Measurements from ENCODE around the gene DUSP21.
"Not testable (repeated sequence)": the region's sequence is repeated elsewhere in the genome, so short reads cannot be mapped to it uniquely, and the experiment has no call there.

The DUSP21 gene

GRCh38 chrX:44875185-44875489 lies 31.3 kb downstream of the DUSP21 start:
- Histone ChIP-seq H3K9me3 (ENCODE audit: control insufficient read depth in 2 of 2, low read length in 2 of 2) (no peaks in the 10 kb centered on the region), H3K36me3 (ENCODE audit: control insufficient read depth in 2 of 2, insufficient read depth in 2 of 2, low read length in 2 of 2) (no peaks in the 10 kb centered on the region), H3K27ac (ENCODE audit: low read depth in 2 of 2, low read length in 2 of 2) (peak overlapping the region in 1 of 2 donors; percentile 99), H3K4me1 (ENCODE audit: control insufficient read depth in 2 of 2, insufficient read depth in 2 of 2, low read length in 2 of 2) (peaks cover 6 to 7% of the 10 kb centered on the region in 2 donors), H3K27me3 (ENCODE audit: control insufficient read depth in 2 of 2, insufficient read depth in 2 of 2, low read length in 2 of 2) (no peaks in the 10 kb centered on the region), H3K4me3 (ENCODE audit: low read length in 2 of 2) (peak overlapping the region; percentile 83 to 87), H3K9ac (ENCODE audit: low read depth in 1 of 2, low read length in 2 of 2) (peak overlapping the region in 1 of 2 donors; percentile 87)

DNA sequence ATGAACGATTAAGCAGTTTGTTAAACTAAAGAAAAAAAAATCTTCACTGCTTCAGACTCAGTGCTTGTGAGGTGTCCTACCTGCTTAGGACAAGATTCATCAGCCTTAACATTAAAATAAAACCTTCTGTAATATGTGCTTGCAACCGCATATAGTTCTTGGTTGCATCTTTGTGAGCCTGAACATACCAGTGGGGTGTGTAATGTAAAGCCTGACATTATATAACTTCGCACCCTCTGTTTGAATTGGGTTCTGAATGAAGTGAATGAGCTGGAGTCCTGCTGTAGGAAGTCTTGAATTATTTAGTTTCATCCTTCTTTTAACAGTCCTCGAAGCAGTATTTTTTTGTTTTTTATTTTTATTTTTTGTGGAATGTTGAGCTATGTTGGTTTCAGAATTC lies 32.3 kb downstream of the DUSP21 start:
- Histone ChIP-seq H3K27ac (ENCODE audit: low read depth in 2 of 2, low read length in 2 of 2) (no peak overlapping the region), H3K4me1 (ENCODE audit: control insufficient read depth in 2 of 2, insufficient read depth in 2 of 2, low read length in 2 of 2) (peaks cover 5 to 6% of the 10 kb centered on the region in 2 donors), H3K4me3 (ENCODE audit: low read length in 2 of 2) (peak overlapping the region in 1 of 2 donors; percentile 87), H3K9ac (ENCODE audit: low read depth in 1 of 2, low read length in 2 of 2) (peak overlapping the region in 1 of 2 donors; percentile 18), H3K36me3 (ENCODE audit: control insufficient read depth in 2 of 2, insufficient read depth in 2 of 2, low read length in 2 of 2) (no peaks in the 10 kb centered on the region), H3K27me3 (ENCODE audit: control insufficient read depth in 2 of 2, insufficient read depth in 2 of 2, low read length in 2 of 2) (no peaks in the 10 kb centered on the region), H3K9me3 (ENCODE audit: control insufficient read depth in 2 of 2, low read length in 2 of 2) (no peaks in the 10 kb centered on the region)

DNA sequence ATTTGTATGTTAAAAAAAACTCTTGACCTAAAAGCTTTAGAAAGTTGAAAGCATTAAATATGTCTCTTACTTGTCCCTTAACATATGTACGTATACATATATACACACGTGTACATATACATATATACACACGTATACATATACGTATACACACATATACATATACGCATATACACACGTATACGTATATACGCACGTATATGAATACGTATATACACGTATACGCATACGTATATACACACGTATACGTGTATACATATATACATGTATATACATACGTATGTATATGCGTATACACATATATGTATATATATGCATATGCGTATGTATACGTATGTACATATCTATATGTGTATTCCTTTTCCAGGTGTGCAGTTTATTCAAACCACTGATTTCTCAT lies 32.9 kb downstream of the DUSP21 start:
- no peaks in the 10 kb centered on the region for H3K27me3 ChIP-seq (ENCODE audit: control insufficient read depth in 2 of 2, insufficient read depth in 2 of 2, low read length in 2 of 2)
- H3K4me1 ChIP-seq (ENCODE audit: control insufficient read depth in 2 of 2, insufficient read depth in 2 of 2, low read length in 2 of 2), result peaks cover 4 to 6% of the 10 kb centered on the region in 2 donors
- H3K9ac ChIP-seq (ENCODE audit: low read depth in 1 of 2, low read length in 2 of 2), result no peak overlapping the region
- no peaks in the 10 kb centered on the region for H3K36me3 ChIP-seq (ENCODE audit: control insufficient read depth in 2 of 2, insufficient read depth in 2 of 2, low read length in 2 of 2)
- peak overlapping the region in 1 of 2 donors; percentile 7 for H3K4me3 ChIP-seq (ENCODE audit: low read length in 2 of 2)
- H3K27ac ChIP-seq (ENCODE audit: low read depth in 2 of 2, low read length in 2 of 2), result no peak overlapping the region
- no peaks in the 10 kb centered on the region for H3K9me3 ChIP-seq (ENCODE audit: control insufficient read depth in 2 of 2, low read length in 2 of 2)

GRCh38 chrX:44878780-44879179 lies 35.0 kb downstream of the DUSP21 start:
- Histone ChIP-seq H3K9me3 (ENCODE audit: control insufficient read depth in 2 of 2, low read length in 2 of 2) (no peaks in the 10 kb centered on the region), H3K4me3 (ENCODE audit: low read length in 2 of 2) (no peak overlapping the region), H3K4me1 (ENCODE audit: control insufficient read depth in 2 of 2, insufficient read depth in 2 of 2, low read length in 2 of 2) (peaks cover 4 to 6% of the 10 kb centered on the region in 2 donors), H3K36me3 (ENCODE audit: control insufficient read depth in 2 of 2, insufficient read depth in 2 of 2, low read length in 2 of 2) (no peaks in the 10 kb centered on the region), H3K27ac (ENCODE audit: low read depth in 2 of 2, low read length in 2 of 2) (no peak overlapping the region), H3K27me3 (ENCODE audit: control insufficient read depth in 2 of 2, insufficient read depth in 2 of 2, low read length in 2 of 2) (no peaks in the 10 kb centered on the region), H3K9ac (ENCODE audit: low read depth in 1 of 2, low read length in 2 of 2) (no peak overlapping the region)

- Histone ChIP-seq H3K27ac (ENCODE audit: low read depth in 2 of 2, low read length in 2 of 2) (no peak overlapping the region), H3K4me3 (ENCODE audit: low read length in 2 of 2) (no peak overlapping the region), H3K9me3 (ENCODE audit: control insufficient read depth in 2 of 2, low read length in 2 of 2) (no peaks in the 10 kb centered on the region), H3K9ac (ENCODE audit: low read depth in 1 of 2, low read length in 2 of 2) (no peak overlapping the region), H3K36me3 (ENCODE audit: control insufficient read depth in 2 of 2, insufficient read depth in 2 of 2, low read length in 2 of 2) (no peaks in the 10 kb centered on the region), H3K4me1 (ENCODE audit: control insufficient read depth in 2 of 2, insufficient read depth in 2 of 2, low read length in 2 of 2) (no peaks in the 10 kb centered on the region), H3K27me3 (ENCODE audit: control insufficient read depth in 2 of 2, insufficient read depth in 2 of 2, low read length in 2 of 2) (no peaks in the 10 kb centered on the region)
These were observed 37.7 kb downstream of the DUSP21 start for GRCh38 chrX:44881549-44881948.

DNA sequence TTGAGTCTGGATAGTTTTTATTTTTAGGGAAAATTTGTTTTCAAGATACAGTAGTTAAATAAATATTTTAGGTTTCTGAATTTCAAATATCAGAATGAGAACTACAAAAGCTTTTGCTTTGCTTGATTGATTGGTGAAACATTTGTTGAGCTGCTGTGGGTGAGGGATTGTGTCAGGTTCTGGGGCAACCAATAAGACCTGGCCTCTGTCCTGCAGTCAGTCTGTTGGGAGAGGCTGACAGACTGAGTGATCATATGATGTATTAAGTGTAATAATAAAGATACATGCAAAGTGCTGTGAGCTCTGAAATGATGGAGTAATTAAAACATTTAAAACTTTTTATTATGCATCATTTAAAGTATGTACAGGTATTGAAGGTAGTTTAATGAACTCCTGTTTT lies 38.8 kb downstream of the DUSP21 start:
- H3K4me3 ChIP-seq (ENCODE audit: low read length in 2 of 2), result no peak overlapping the region
- no peaks in the 10 kb centered on the region for H3K27me3 ChIP-seq (ENCODE audit: control insufficient read depth in 2 of 2, insufficient read depth in 2 of 2, low read length in 2 of 2)
- no peaks in the 10 kb centered on the region for H3K9me3 ChIP-seq (ENCODE audit: control insufficient read depth in 2 of 2, low read length in 2 of 2)
- no peak overlapping the region for H3K9ac ChIP-seq (ENCODE audit: low read depth in 1 of 2, low read length in 2 of 2)
- H3K27ac ChIP-seq (ENCODE audit: low read depth in 2 of 2, low read length in 2 of 2), result no peak overlapping the region
- no peaks in the 10 kb centered on the region for H3K36me3 ChIP-seq (ENCODE audit: control insufficient read depth in 2 of 2, insufficient read depth in 2 of 2, low read length in 2 of 2)
- no peaks in the 10 kb centered on the region for H3K4me1 ChIP-seq (ENCODE audit: control insufficient read depth in 2 of 2, insufficient read depth in 2 of 2, low read length in 2 of 2)

DNA sequence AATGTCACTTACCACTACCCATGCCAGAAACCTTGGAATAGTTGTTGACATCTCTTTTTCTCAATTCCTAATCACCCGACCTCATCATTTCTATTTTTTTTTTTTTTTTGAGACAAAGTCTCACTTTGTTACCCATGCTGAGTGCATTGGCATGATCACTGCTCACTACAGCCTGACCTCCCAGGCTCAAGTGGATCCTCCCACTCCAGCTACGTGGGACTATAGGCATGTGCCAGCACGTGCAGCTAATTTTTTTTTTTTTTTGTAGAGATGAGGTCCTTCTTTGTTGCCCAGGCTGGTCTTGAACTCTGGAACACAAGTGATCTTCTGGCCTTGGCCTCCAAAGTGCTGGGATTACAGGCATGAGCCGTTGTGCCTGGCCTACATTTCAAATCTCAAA lies 41.1 kb downstream of the DUSP21 start:
- H3K9me3 ChIP-seq (ENCODE audit: control insufficient read depth in 2 of 2, low read length in 2 of 2), result no peaks in the 10 kb centered on the region
- no peak overlapping the region for H3K27ac ChIP-seq (ENCODE audit: low read depth in 2 of 2, low read length in 2 of 2)
- H3K27me3 ChIP-seq (ENCODE audit: control insufficient read depth in 2 of 2, insufficient read depth in 2 of 2, low read length in 2 of 2), result no peaks in the 10 kb centered on the region
- H3K4me1 ChIP-seq (ENCODE audit: control insufficient read depth in 2 of 2, insufficient read depth in 2 of 2, low read length in 2 of 2), result no peaks in the 10 kb centered on the region
- no peaks in the 10 kb centered on the region for H3K36me3 ChIP-seq (ENCODE audit: control insufficient read depth in 2 of 2, insufficient read depth in 2 of 2, low read length in 2 of 2)
- no peak overlapping the region for H3K4me3 ChIP-seq (ENCODE audit: low read length in 2 of 2)
- H3K9ac ChIP-seq (ENCODE audit: low read depth in 1 of 2, low read length in 2 of 2), result no peak overlapping the region

GRCh38 chrX:44889824-44890223 lies 46.0 kb downstream of the DUSP21 start:
- no peak overlapping the region for H3K4me3 ChIP-seq (ENCODE audit: low read length in 2 of 2)
- H3K27me3 ChIP-seq (ENCODE audit: control insufficient read depth in 2 of 2, insufficient read depth in 2 of 2, low read length in 2 of 2), result no peaks in the 10 kb centered on the region
- no peaks in the 10 kb centered on the region for H3K36me3 ChIP-seq (ENCODE audit: control insufficient read depth in 2 of 2, insufficient read depth in 2 of 2, low read length in 2 of 2)
- no peak overlapping the region for H3K27ac ChIP-seq (ENCODE audit: low read depth in 2 of 2, low read length in 2 of 2)
- no peaks in the 10 kb centered on the region for H3K9me3 ChIP-seq (ENCODE audit: control insufficient read depth in 2 of 2, low read length in 2 of 2)
- no peaks in the 10 kb centered on the region for H3K4me1 ChIP-seq (ENCODE audit: control insufficient read depth in 2 of 2, insufficient read depth in 2 of 2, low read length in 2 of 2)
- H3K9ac ChIP-seq (ENCODE audit: low read depth in 1 of 2, low read length in 2 of 2), result no peak overlapping the region

DNA sequence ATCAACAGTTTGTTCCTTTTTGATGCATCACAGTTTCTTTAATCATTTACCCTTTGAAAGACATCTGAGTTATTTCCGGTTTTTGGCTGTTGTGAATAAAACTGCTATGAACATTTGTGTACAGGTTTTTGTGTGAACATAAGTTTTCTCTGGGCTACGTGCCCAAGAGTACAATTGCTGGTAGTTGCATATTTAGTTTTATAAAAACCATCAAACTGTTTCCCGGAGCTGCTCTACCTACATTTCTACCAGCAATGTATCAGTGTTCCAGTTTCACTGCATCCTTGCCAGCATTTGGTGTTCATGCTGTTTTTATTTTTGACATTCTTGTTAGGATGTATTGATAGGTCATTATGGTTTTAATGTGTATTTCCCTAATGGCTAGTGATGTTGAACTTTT lies 46.4 kb downstream of the DUSP21 start:
- Histone ChIP-seq H3K27me3 (ENCODE audit: control insufficient read depth in 2 of 2, insufficient read depth in 2 of 2, low read length in 2 of 2) (no peaks in the 10 kb centered on the region), H3K9me3 (ENCODE audit: control insufficient read depth in 2 of 2, low read length in 2 of 2) (no peaks in the 10 kb centered on the region), H3K4me1 (ENCODE audit: control insufficient read depth in 2 of 2, insufficient read depth in 2 of 2, low read length in 2 of 2) (no peaks in the 10 kb centered on the region), H3K27ac (ENCODE audit: low read depth in 2 of 2, low read length in 2 of 2) (no peak overlapping the region), H3K9ac (ENCODE audit: low read depth in 1 of 2, low read length in 2 of 2) (no peak overlapping the region), H3K36me3 (ENCODE audit: control insufficient read depth in 2 of 2, insufficient read depth in 2 of 2, low read length in 2 of 2) (no peaks in the 10 kb centered on the region), H3K4me3 (ENCODE audit: low read length in 2 of 2) (no peak overlapping the region)

- not testable (repeated sequence) for H3K4me3 ChIP-seq (ENCODE audit: low read length in 2 of 2); H3K36me3 ChIP-seq (ENCODE audit: control insufficient read depth in 2 of 2, insufficient read depth in 2 of 2, low read length in 2 of 2); H3K9ac ChIP-seq (ENCODE audit: low read depth in 1 of 2, low read length in 2 of 2); H3K27me3 ChIP-seq (ENCODE audit: control insufficient read depth in 2 of 2, insufficient read depth in 2 of 2, low read length in 2 of 2); H3K9me3 ChIP-seq (ENCODE audit: control insufficient read depth in 2 of 2, low read length in 2 of 2); H3K4me1 ChIP-seq (ENCODE audit: control insufficient read depth in 2 of 2, insufficient read depth in 2 of 2, low read length in 2 of 2); H3K27ac ChIP-seq (ENCODE audit: low read depth in 2 of 2, low read length in 2 of 2)
These were observed 46.9 kb downstream of the DUSP21 start for GRCh38 chrX:44890687-44891086.

GRCh38 chrX:44891642-44892041 lies 47.8 kb downstream of the DUSP21 start:
- Histone ChIP-seq H3K4me3 (ENCODE audit: low read length in 2 of 2) (no peak overlapping the region), H3K27ac (ENCODE audit: low read depth in 2 of 2, low read length in 2 of 2) (no peak overlapping the region), H3K9me3 (ENCODE audit: control insufficient read depth in 2 of 2, low read length in 2 of 2) (no peaks in the 10 kb centered on the region), H3K4me1 (ENCODE audit: control insufficient read depth in 2 of 2, insufficient read depth in 2 of 2, low read length in 2 of 2) (no peaks in the 10 kb centered on the region), H3K36me3 (ENCODE audit: control insufficient read depth in 2 of 2, insufficient read depth in 2 of 2, low read length in 2 of 2) (no peaks in the 10 kb centered on the region), H3K9ac (ENCODE audit: low read depth in 1 of 2, low read length in 2 of 2) (no peak overlapping the region), H3K27me3 (ENCODE audit: control insufficient read depth in 2 of 2, insufficient read depth in 2 of 2, low read length in 2 of 2) (no peaks in the 10 kb centered on the region)
